ENCODE results near the gene HTATIP2. TPM values are rescaled to one million over a fixed set of nuclear protein-coding genes. Genes with fewer than 3 reads are reported as not detected.

HTATIP2 gene
- total RNA-seq, 4 donors from 2014 or later, result 30.2 to 54.7 (median 43.7) TPM

GRCh38 chr11:20369826-20370225 is 6.3 kb downstream of the HTATIP2 start:
- TF ChIP-seq, protein P1, sequence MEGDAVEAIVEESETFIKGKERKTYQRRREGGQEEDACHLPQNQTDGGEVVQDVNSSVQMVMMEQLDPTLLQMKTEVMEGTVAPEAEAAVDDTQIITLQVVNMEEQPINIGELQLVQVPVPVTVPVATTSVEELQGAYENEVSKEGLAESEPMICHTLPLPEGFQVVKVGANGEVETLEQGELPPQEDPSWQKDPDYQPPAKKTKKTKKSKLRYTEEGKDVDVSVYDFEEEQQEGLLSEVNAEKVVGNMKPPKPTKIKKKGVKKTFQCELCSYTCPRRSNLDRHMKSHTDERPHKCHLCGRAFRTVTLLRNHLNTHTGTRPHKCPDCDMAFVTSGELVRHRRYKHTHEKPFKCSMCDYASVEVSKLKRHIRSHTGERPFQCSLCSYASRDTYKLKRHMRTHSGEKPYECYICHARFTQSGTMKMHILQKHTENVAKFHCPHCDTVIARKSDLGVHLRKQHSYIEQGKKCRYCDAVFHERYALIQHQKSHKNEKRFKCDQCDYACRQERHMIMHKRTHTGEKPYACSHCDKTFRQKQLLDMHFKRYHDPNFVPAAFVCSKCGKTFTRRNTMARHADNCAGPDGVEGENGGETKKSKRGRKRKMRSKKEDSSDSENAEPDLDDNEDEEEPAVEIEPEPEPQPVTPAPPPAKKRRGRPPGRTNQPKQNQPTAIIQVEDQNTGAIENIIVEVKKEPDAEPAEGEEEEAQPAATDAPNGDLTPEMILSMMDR (IDR thresholded peaks at IDR 0.05), result no peak
- TF ChIP-seq POLR2A (IDR thresholded peaks at IDR 0.05; ENCODE audit: low read depth) (no peak), POLR2AphosphoS5 (IDR thresholded peaks at IDR 0.05) (no peak), EP300 (IDR thresholded peaks at IDR 0.05) (no peak)
- H3K4me1 ChIP-seq, result peaks cover 6 to 39% (median 26%) of the 10 kb centered on the region in 4 donors
- no peaks in the 10 kb centered on the region for H3K27me3 ChIP-seq
- DNase-seq (ENCODE audit: extremely low spot score), result no peak
- peaks cover 6 to 38% (median 23%) of the 10 kb centered on the region in 4 donors for H3K36me3 ChIP-seq
- H3K27ac ChIP-seq (replicated peaks in 1 of 4), result no peak overlapping the region
- H3K9me3 ChIP-seq, result no peaks in the 10 kb centered on the region
- intact Hi-C loops (cut with DNase I), result no loop called here
- H3K4me3 ChIP-seq, result no peak overlapping the region

DNA sequence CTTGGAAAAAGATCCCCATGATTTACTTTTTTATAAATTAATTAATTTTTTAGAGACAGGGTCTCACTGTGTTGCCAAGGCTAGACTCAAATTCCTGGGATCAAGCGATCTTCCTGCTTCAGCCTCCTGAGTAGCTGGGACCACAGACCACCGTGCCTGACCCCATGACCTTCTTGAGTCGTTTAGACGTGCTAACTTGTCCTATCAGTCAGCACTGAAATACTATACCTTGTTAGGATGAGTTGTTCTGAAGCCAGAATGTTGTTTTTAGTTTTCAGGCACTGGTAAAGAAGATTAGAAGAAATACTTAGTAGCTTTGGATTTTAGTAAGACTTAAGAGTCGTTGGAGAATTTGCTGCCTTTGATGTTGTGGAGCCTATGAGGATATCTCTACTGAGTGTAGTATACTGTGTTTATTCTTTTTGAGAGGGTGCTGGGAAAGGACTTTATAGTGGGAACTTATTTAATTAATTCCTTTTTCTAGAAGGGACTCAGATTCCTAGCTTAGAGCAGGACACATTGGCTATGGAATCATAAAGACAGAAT is 8.6 kb downstream of the HTATIP2 start:
- 43% methylated on average over 5 of the region's 5 CpGs for WGBS
- intact Hi-C loops (cut with DNase I), result no loop called here
- H3K36me3 ChIP-seq, result peaks cover 13 to 59% (median 33%) of the 10 kb centered on the region in 4 donors

GRCh38 chr11:20373147-20373546 is 9.6 kb downstream of the HTATIP2 start:
- WGBS, result 84% methylated on average over 13 of the region's 13 CpGs
- intact Hi-C loops (cut with DNase I), result no loop called here
- TF ChIP-seq POLR2A (IDR thresholded peaks at IDR 0.05; ENCODE audit: low read depth) (no peak), EP300 (IDR thresholded peaks at IDR 0.05) (no peak), POLR2AphosphoS5 (IDR thresholded peaks at IDR 0.05) (no peak)
- TF ChIP-seq, protein P1 (IDR thresholded peaks at IDR 0.05), result no peak
- Histone ChIP-seq H3K27me3 (no peaks in the 10 kb centered on the region), H3K4me3 (no peak overlapping the region), H3K27ac (replicated peaks in 1 of 4) (no peak overlapping the region), H3K9me3 (no peaks in the 10 kb centered on the region), H3K4me1 (peaks cover 0 to 9% (median 3%) of the 10 kb centered on the region in 4 donors), H3K36me3 (peaks cover 22 to 68% (median 37%) of the 10 kb centered on the region in 4 donors)
- peak; percentile 55 for DNase-seq (ENCODE audit: extremely low spot score)

More for the DNA sequence above, 8.6 kb downstream of the HTATIP2 start:
- no peak for DNase-seq (ENCODE audit: extremely low spot score)
- TF ChIP-seq POLR2AphosphoS5 (IDR thresholded peaks at IDR 0.05), result no peak
- Histone ChIP-seq H3K4me3 (no peak overlapping the region), H3K27me3 (no peaks in the 10 kb centered on the region), H3K4me1 (peaks cover 0 to 18% (median 9%) of the 10 kb centered on the region in 4 donors), H3K9me3 (no peaks in the 10 kb centered on the region), H3K27ac (replicated peaks in 1 of 4) (no peak overlapping the region)

- TF ChIP-seq POLR2A (IDR thresholded peaks at IDR 0.05; ENCODE audit: low read depth), result no peak
- no peak for TF ChIP-seq POLR2AphosphoS5 (IDR thresholded peaks at IDR 0.05)
- TF ChIP-seq EP300 (IDR thresholded peaks at IDR 0.05), result no peak
- TF ChIP-seq, protein P1 (IDR thresholded peaks at IDR 0.05), result no peak
- Histone ChIP-seq H3K9me3 (no peaks in the 10 kb centered on the region), H3K27ac (replicated peaks in 1 of 4) (no peak overlapping the region), H3K4me3 (no peak overlapping the region), H3K4me1 (peaks cover 0 to 4% (median 0%) of the 10 kb centered on the region in 4 donors), H3K27me3 (no peaks in the 10 kb centered on the region), H3K36me3 (peaks cover 24 to 69% (median 40%) of the 10 kb centered on the region in 4 donors)
- peak; percentile 3 for DNase-seq (ENCODE audit: extremely low spot score)
- intact Hi-C loops (cut with DNase I), result no loop called here
- WGBS, result 53% methylated on average over 3 of the region's 3 CpGs
Observed at GRCh38 chr11:20373568-20374209, 10.2 kb downstream of the HTATIP2 start.

GRCh38 chr11:20374741-20375300 is 11.3 kb downstream of the HTATIP2 start:
- H3K27ac ChIP-seq (replicated peaks in 1 of 4), result no peak overlapping the region
- intact Hi-C loops (cut with DNase I), result no loop called here
- no peak overlapping the region for H3K4me3 ChIP-seq
- DNase-seq (ENCODE audit: extremely low spot score), result no peak
- WGBS, result 93% methylated on average over 9 of the region's 9 CpGs
- H3K36me3 ChIP-seq, result peaks cover 24 to 77% (median 51%) of the 10 kb centered on the region in 4 donors
- no peak for TF ChIP-seq POLR2AphosphoS5 (IDR thresholded peaks at IDR 0.05)
- no peaks in the 10 kb centered on the region for H3K27me3 ChIP-seq
- no peaks in the 10 kb centered on the region for H3K4me1 ChIP-seq
- H3K9me3 ChIP-seq, result no peaks in the 10 kb centered on the region
